HepG2 (cell line): ENCODE data around the gene TANGO6. TPM values are rescaled to one million over a fixed set of nuclear protein-coding genes. Genes with fewer than 3 reads are reported as not detected.
A peak's percentile ranks its signal among the peaks of the same experiment; 100 is the strongest.

ENCODE experiments used
- ATF1 ChIP-seq: IDR thresholded peaks from 2 replicates; pipeline ENCODE4 v1.6.1; 2016; ENCODE audit warnings: mild to moderate bottlenecking, control low read depth
- CBFB ChIP-seq: sonication (generic); formaldehyde crosslinking; IDR thresholded peaks from 2 replicates; pipeline ENCODE4 v1.4.0; 2020; ENCODE audit warnings: missing genetic modification reagents
- CSRNP2 ChIP-seq: sonication (generic); formaldehyde crosslinking; conservative IDR thresholded peaks from 2 replicates; pipeline ENCODE4 v1.8.0; 2022; ENCODE audit warnings: low read depth, missing genetic modification reagents
- DMTF1 ChIP-seq: sonication (generic); formaldehyde crosslinking; IDR thresholded peaks from 2 replicates; pipeline ENCODE4 v1.4.0; 2020; ENCODE audit warnings: mild to moderate bottlenecking, missing genetic modification reagents
- GATAD2A ChIP-seq: IDR thresholded peaks from 2 replicates; pipeline ENCODE4 v1.6.1; 2016
- IRF9 ChIP-seq: sonication (generic); formaldehyde crosslinking; IDR thresholded peaks from 2 replicates; pipeline ENCODE4 v1.8.0; 2022; ENCODE audit warnings: missing genetic modification reagents, mild to moderate bottlenecking, borderline replicate concordance
- JARID2 ChIP-seq: sonication (generic); formaldehyde crosslinking; IDR thresholded peaks from 2 replicates; pipeline ENCODE4 v1.8.1; 2023; ENCODE audit warnings: missing genetic modification reagents, inconsistent platforms; ENCODE audit not compliant: insufficient replicate concordance
- NR2F1 ChIP-seq, 2 experiments: fragments of 450-650 bp in 1 of 2; formaldehyde crosslinking in 1 of 2; IDR thresholded peaks; 2 replicates each; pipeline versions ENCODE4 v1.5.0 to v1.6.1; 2016 to 2020; ENCODE audit warnings: mild to moderate bottlenecking in 1 of 2, missing compliant biosample characterization in 1 of 2, missing genetic modification reagents in 1 of 2, moderate library complexity in 1 of 2
- PCBP2 ChIP-seq: fragments of 200-400 bp; formaldehyde crosslinking; optimal IDR thresholded peaks from 2 replicates; pipeline ENCODE3; 2018; ENCODE audit warnings: low read length, low read depth; ENCODE audit not compliant: poor library complexity, severe bottlenecking
- PHF21A ChIP-seq: sonication (generic); formaldehyde crosslinking; IDR thresholded peaks from 2 replicates; pipeline ENCODE4 v1.5.0; 2020; ENCODE audit warnings: mild to moderate bottlenecking, missing genetic modification reagents
- PRDM4 ChIP-seq: sonication (generic); formaldehyde crosslinking; IDR thresholded peaks from 2 replicates; pipeline ENCODE4 v1.9.0; 2021; ENCODE audit warnings: missing genetic modification reagents, borderline replicate concordance
- ZBTB46 ChIP-seq: sonication (generic); formaldehyde crosslinking; IDR thresholded peaks from 2 replicates; pipeline ENCODE4 v1.4.0; 2020; ENCODE audit warnings: mild to moderate bottlenecking, missing genetic modification reagents, borderline replicate concordance
- ZNF143 ChIP-seq: sonication (generic); formaldehyde crosslinking; IDR thresholded peaks from 2 replicates; pipeline ENCODE4 v1.4.0; 2020; ENCODE audit warnings: missing genetic modification reagents
- ZNF232 ChIP-seq: sonication (generic); formaldehyde crosslinking; IDR thresholded peaks from 2 replicates; pipeline ENCODE4 v1.4.0; 2020; ENCODE audit warnings: missing genetic modification reagents, borderline replicate concordance
- ZNF530 ChIP-seq: sonication (generic); formaldehyde crosslinking; IDR thresholded peaks from 2 replicates; pipeline ENCODE4 v1.5.0; 2020; ENCODE audit warnings: low read depth, mild to moderate bottlenecking, missing genetic modification reagents
- ZNF687 ChIP-seq: sonication (generic); formaldehyde crosslinking; IDR thresholded peaks from 2 replicates; pipeline ENCODE4 v1.5.1; 2020; ENCODE audit warnings: mild to moderate bottlenecking, missing genetic modification reagents, moderate library complexity
- polyA plus RNA-seq, 8 experiments: library from polyadenylated mRNA; depleted of rRNA in 3 of 8; stranded (reverse) in 7 of 8; unstranded in 1 of 8; fragments of >200 nt; fragmentation: Illumina TruSeq in 4 of 8; extraction: Trizol in 4 of 8; gene quantifications; 2 replicates each; pipeline versions ENCODE4 v1.2.1 to v1.2.3, GENCODE V29; 2011 to 2016; ENCODE audit warnings: low read depth in 4 of 8, missing spikeins in 1 of 8, mixed read lengths in 1 of 8; ENCODE audit not compliant: insufficient read depth in 1 of 8
- total RNA-seq, 5 experiments: library from RNA; depleted of rRNA; stranded (reverse); fragments of >200 nt; fragmentation: Illumina TruSeq; extraction: Trizol; gene quantifications; 2 replicates each; pipeline ENCODE4 v1.2.3, GENCODE V29; 2016; ENCODE audit warnings: low read depth in 1 of 5

TANGO6 gene
- total and polyA plus RNA-seq, 2 of the 13 experiments (the other 11 are each of a cell fraction or from before 2014, with no cell fraction given) = 7.2 to 13.3 TPM

DNA sequence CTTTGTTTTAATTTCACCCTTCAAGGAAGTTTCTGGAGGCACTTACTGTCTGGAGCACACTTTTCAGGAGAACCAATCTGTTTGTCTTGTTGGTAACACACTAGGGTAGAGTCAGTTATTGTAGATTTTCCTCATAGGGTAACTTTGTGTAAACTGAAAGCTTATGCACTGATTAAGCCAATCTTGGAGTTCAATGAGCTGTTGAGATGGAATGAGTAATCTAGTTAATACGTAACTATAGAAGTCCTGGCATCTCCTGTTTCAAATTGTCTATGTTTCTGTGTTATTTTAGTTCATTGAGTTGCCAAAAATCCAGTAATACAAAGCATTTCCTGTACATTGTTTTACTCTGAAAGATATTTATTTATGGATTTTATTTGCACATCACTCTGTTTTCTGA is 150.6 kb downstream of the TANGO6 start (continued):
- TF ChIP-seq ZBTB46 (no peak), JARID2 (CRISPR knock-in tag) (no peak), ZNF530 (no peak), CSRNP2 (CRISPR knock-in tag) (no peak), IRF9 (CRISPR knock-in tag) (no peak), NR2F1 (CRISPR knock-in tag; IDR thresholded peaks at IDR 0.05) (no peak), ZNF232 (no peak), GATAD2A (peak; percentile 56), ZNF687 (CRISPR knock-in tag) (no peak), DMTF1 (no peak), ZNF143 (CRISPR knock-in tag) (no peak), PRDM4 (CRISPR knock-in tag) (no peak), ATF1 (CRISPR knock-in tag) (peak; percentile 31; the same call in 1 of the 2 replicates), PCBP2 (no peak), CBFB (no peak), PHF21A (CRISPR knock-in tag) (no peak)
